ENCODE data around the gene RAMACL. TPM values are rescaled to one million over a fixed set of nuclear protein-coding genes. Genes with fewer than 3 reads are reported as not detected.

Gene RAMACL
- total RNA-seq, 1 experiment from 2014 or later = 0.26 TPM

GRCh38 chr6:166588691-166589336, 2.3 kb upstream of the RAMACL start:
- no peak overlapping the region for H3K4me3 ChIP-seq (ENCODE audit: low read length)
- DNase-seq (no peak), ATAC-seq (no peak)
- H3F3A ChIP-seq (ENCODE audit: low read length, unreplicated experiment) = no peaks in the 10 kb centered on the region
- no peaks in the 10 kb centered on the region for H3K9me3 ChIP-seq (ENCODE audit: low read length)
- ChIA-PET CTCF (no interaction called here), POLR2A (ENCODE audit: unreplicated experiment) (no interaction called here)
- no TSS peak for BruUV-seq (replicated peaks)
- H3K9ac ChIP-seq (ENCODE audit: low read length) = no peak overlapping the region
- no peaks in the 10 kb centered on the region for H3K79me2 ChIP-seq (ENCODE audit: low read length)
- no peak overlapping the region for H3K4me2 ChIP-seq (ENCODE audit: low read length)
- H3K27ac ChIP-seq (ENCODE audit: low read length) = no peak overlapping the region
- H3K4me1 ChIP-seq (ENCODE audit: insufficient read depth, low read length) = no peaks in the 10 kb centered on the region
- intact Hi-C loops (cut with micrococcal nuclease) = no loop called here
- TF ChIP-seq EZH2phosphoT487 (IDR thresholded peaks at IDR 0.05; ENCODE audit: borderline replicate concordance, low read length) (no peak), EZH2 (IDR thresholded peaks at IDR 0.05; ENCODE audit: low read length, unreplicated experiment) (no peak), CTCF (conservative IDR thresholded peaks at IDR 0.05; ENCODE audit: low read depth, low read length) (no peak)
- no peaks in the 10 kb centered on the region for H4K20me1 ChIP-seq (ENCODE audit: low read length)
- H3K27me3 ChIP-seq (ENCODE audit: low read length) = no peaks in the 10 kb centered on the region
- H3K9me2 ChIP-seq (replicated peaks; ENCODE audit: low read length) = no peaks in the 10 kb centered on the region
- no peak overlapping the region for H2AFZ ChIP-seq (ENCODE audit: low read length)
- H3K36me3 ChIP-seq (ENCODE audit: low read depth, low read length) = no peaks in the 10 kb centered on the region

- H3K4me1 ChIP-seq (ENCODE audit: insufficient read depth, low read length) = no peaks in the 10 kb centered on the region
- no peaks in the 10 kb centered on the region for H3K79me2 ChIP-seq (ENCODE audit: low read length)
- H3K36me3 ChIP-seq (ENCODE audit: low read depth, low read length) = no peaks in the 10 kb centered on the region
- CTCF ChIA-PET = no interaction called here
- H2AFZ ChIP-seq (ENCODE audit: low read length) = no peak overlapping the region
- intact Hi-C loops (cut with micrococcal nuclease) = no loop called here
- H3K4me2 ChIP-seq (ENCODE audit: low read length) = no peak overlapping the region
- no peaks in the 10 kb centered on the region for H3F3A ChIP-seq (ENCODE audit: low read length, unreplicated experiment)
- TF ChIP-seq EZH2phosphoT487 (IDR thresholded peaks at IDR 0.05; ENCODE audit: borderline replicate concordance, low read length) (no peak), CTCF (conservative IDR thresholded peaks at IDR 0.05; ENCODE audit: low read depth, low read length) (no peak), EZH2 (IDR thresholded peaks at IDR 0.05; ENCODE audit: low read length, unreplicated experiment) (no peak)
- DNase-seq (no peak), ATAC-seq (no peak)
- H3K27ac ChIP-seq (ENCODE audit: low read length) = no peak overlapping the region
- no TSS peak for BruUV-seq (replicated peaks)
- no peaks in the 10 kb centered on the region for H3K27me3 ChIP-seq (ENCODE audit: low read length)
- H3K9me3 ChIP-seq (ENCODE audit: low read length) = no peaks in the 10 kb centered on the region
- no peak overlapping the region for H3K9ac ChIP-seq (ENCODE audit: low read length)
- POLR2A ChIA-PET (ENCODE audit: unreplicated experiment) = no interaction called here
- H4K20me1 ChIP-seq (ENCODE audit: low read length) = no peaks in the 10 kb centered on the region
- H3K9me2 ChIP-seq (replicated peaks; ENCODE audit: low read length) = no peaks in the 10 kb centered on the region
- H3K4me3 ChIP-seq (ENCODE audit: low read length) = no peak overlapping the region
These were observed 1.3 kb upstream of the RAMACL start for GRCh38 chr6:166587631-166588413.
